HEK293T (cell line): ENCODE data around the gene TXNRD2.

ENCODE experiments used
- ELF4 ChIP-seq: fragments of 450-650 bp; IDR thresholded peaks from 2 replicates; pipeline ENCODE4 v1.6.1; 2017; ENCODE audit warnings: antibody characterized with exemption
- FOXK2 ChIP-seq: fragments of 450-650 bp; IDR thresholded peaks from 2 replicates; pipeline ENCODE4 v1.6.1; 2016; ENCODE audit warnings: mild to moderate bottlenecking
- FOXM1 ChIP-seq: fragments of 450-650 bp; IDR thresholded peaks from 2 replicates; pipeline ENCODE4 v1.6.1; 2017; ENCODE audit warnings: mild to moderate bottlenecking, borderline replicate concordance
- HDGF ChIP-seq: fragments of 450-650 bp; IDR thresholded peaks from 2 replicates; pipeline ENCODE4 v1.6.1; 2017; ENCODE audit warnings: antibody characterized with exemption, borderline replicate concordance
- SUZ12 ChIP-seq: fragments of 450-650 bp; IDR thresholded peaks from 2 replicates; pipeline ENCODE4 v1.6.1; 2016; ENCODE audit warnings: mild to moderate bottlenecking

DNA sequence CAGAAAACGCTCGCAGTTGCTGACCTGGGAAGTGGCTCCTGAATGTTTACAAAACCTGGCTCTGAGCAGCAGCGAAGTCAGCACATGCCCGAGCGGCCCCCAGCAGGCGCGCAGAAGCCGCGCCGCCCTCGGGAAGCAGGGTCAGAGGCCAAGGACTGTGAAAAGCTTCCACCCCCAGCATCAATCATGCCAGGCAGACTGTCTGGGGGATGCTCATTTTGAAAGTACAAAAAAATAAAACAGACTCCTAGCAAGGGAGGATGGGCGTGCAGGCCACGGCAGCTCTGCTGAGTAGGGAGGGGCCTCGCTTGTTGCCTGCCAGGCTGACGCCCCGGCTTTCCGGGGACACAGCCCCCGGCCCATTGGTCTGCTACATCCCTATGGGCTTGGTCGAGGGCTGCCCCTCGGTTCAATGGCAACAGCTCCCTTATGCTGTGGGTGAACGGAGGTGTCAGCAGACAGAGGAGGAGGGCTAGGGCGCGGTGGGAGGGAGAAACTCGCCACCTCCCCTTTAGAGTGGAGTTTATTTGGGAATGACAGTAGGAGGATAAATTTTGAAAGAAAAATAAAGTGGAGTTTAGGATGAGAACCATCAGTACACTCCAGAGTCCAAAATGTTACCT lies 49.2 kb downstream of the TXNRD2 start:
- no peak for TF ChIP-seq FOXK2
- no peak for TF ChIP-seq FOXM1
- TF ChIP-seq SUZ12 = no peak
- TF ChIP-seq ELF4 = no peak
- TF ChIP-seq HDGF = no peak
